Neural progenitor cell (in vitro differentiated cells): ENCODE measurements around the gene LIN9. TPM values are rescaled to one million over a fixed set of nuclear protein-coding genes. Genes with fewer than 3 reads are reported as not detected.

Source experiments
- DNase-seq: peaks from one replicate; pipeline ENCODE4 v3.0.0-alpha.2; 2016; ENCODE audit warnings: low spot score
- H2AFZ ChIP-seq: fragments of 200-600 bp; sonication (generic); replicated peaks from 2 replicates; pipeline ENCODE4 v1.6.1; 2016; ENCODE audit warnings: antibody characterized with exemption
- H3F3A ChIP-seq: fragments of 200-600 bp; sonication (generic); 2 replicates; pipeline ENCODE4 v1.6.1; 2016; ENCODE audit warnings: antibody characterized with exemption, low read depth
- H3K27ac ChIP-seq: fragments of 200-600 bp; sonication (generic); 2 replicates; pipeline ENCODE4 v1.5.1; 2016; ENCODE audit warnings: mild to moderate bottlenecking
- H3K27me3 ChIP-seq: fragments of 200-600 bp; sonication (generic); 2 replicates; pipeline ENCODE4 v1.6.1; 2016; ENCODE audit warnings: mild to moderate bottlenecking, moderate library complexity
- H3K36me3 ChIP-seq: fragments of 200-600 bp; sonication (generic); 2 replicates; pipeline ENCODE4 v1.5.1; 2016
- H3K4me1 ChIP-seq: fragments of 200-600 bp; sonication (generic); 2 replicates; pipeline ENCODE4 v1.6.1; 2016; ENCODE audit warnings: mixed run types
- H3K4me2 ChIP-seq: fragments of 200-600 bp; sonication (generic); 2 replicates; pipeline ENCODE4 v1.6.1; 2016
- H3K4me3 ChIP-seq: fragments of 200-600 bp; sonication (generic); 2 replicates; pipeline ENCODE4 v1.5.1; 2016
- H3K79me2 ChIP-seq: fragments of 200-600 bp; sonication (generic); 2 replicates; pipeline ENCODE4 v1.6.1; 2016; ENCODE audit warnings: low read depth
- H3K9ac ChIP-seq: fragments of 200-600 bp; sonication (generic); 2 replicates; pipeline ENCODE4 v1.6.1; 2016
- H3K9me3 ChIP-seq: fragments of 200-600 bp; sonication (generic); 2 replicates; pipeline ENCODE4 v1.5.1; 2016; ENCODE audit warnings: low read depth
- H4K20me1 ChIP-seq: fragments of 200-600 bp; sonication (generic); 2 replicates; pipeline ENCODE4 v1.6.1; 2016; ENCODE audit warnings: low read depth
- H3K27ac Mint-ChIP-seq: 3 replicates; pipeline ENCODE4 v1.8.0; 2021; ENCODE audit warnings: mixed read lengths
- H3K27me3 Mint-ChIP-seq: 2 replicates; pipeline ENCODE4 v1.8.0; 2022; ENCODE audit warnings: low read depth, mild to moderate bottlenecking, inconsistent platforms, moderate library complexity, mixed read lengths; ENCODE audit not compliant: insufficient read depth
- H3K36me3 Mint-ChIP-seq: 3 replicates; pipeline ENCODE4 v1.8.0; 2021; ENCODE audit warnings: mixed read lengths
- H3K4me1 Mint-ChIP-seq: 3 replicates; pipeline ENCODE4 v1.8.0; 2021; ENCODE audit warnings: mixed read lengths
- H3K4me3 Mint-ChIP-seq: 3 replicates; pipeline ENCODE4 v1.8.0; 2021; ENCODE audit warnings: mild to moderate bottlenecking, moderate library complexity, mixed read lengths
- H3K9me3 Mint-ChIP-seq: 3 replicates; pipeline ENCODE4 v1.8.0; 2020; ENCODE audit warnings: mixed read lengths
- EZH2 ChIP-seq: fragments of 200-600 bp; sonication (generic); IDR thresholded peaks from 2 replicates; pipeline ENCODE4 v1.6.1; 2017; ENCODE audit warnings: antibody characterized with exemption, mild to moderate bottlenecking, moderate library complexity
- EZH2phosphoT487 ChIP-seq: fragments of 200-600 bp; sonication (generic); IDR thresholded peaks from 2 replicates; pipeline ENCODE4 v1.6.1; 2017; ENCODE audit warnings: antibody characterized with exemption
- total RNA-seq: library from RNA; depleted of rRNA; stranded (reverse); fragments of >200 nt; gene quantifications from 2 replicates; pipeline ENCODE4 v1.2.3, GENCODE V29; 2015; ENCODE audit warnings: low replicate concordance
- TF ChIP-seq, protein P1 (sequence below): fragments of 200-600 bp; sonication (generic); IDR thresholded peaks from 2 replicates; pipeline ENCODE4 v1.5.1; 2017; ENCODE audit warnings: antibody characterized with exemption, mild to moderate bottlenecking

Gene LIN9
- total RNA-seq, 1 donor from 2014 or later, result 34.4 TPM

DNA sequence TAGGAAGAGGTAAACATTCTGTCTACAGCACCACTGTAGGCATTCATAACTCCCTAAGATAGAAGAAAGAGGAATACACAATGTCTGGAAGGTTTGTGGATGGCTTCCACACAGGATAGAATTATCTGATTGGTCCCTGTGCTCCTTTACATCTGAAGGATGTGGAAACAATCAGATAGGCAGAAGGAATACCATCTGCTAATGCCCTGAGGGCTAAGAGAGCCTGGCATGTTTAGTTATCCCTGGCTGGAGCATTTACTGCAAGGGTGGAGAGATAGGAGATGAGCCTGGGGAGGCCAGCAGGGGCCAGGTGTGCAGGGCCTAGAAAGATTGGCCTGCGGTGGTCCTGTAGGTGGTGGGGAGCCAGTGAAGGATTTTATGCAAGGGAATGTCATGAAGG lies 113.8 kb downstream of the LIN9 start:
- Mint-ChIP-seq H3K27ac (no peak overlapping the region), H3K36me3 (no peaks in the 10 kb centered on the region), H3K4me1 (peaks cover 3% of the 10 kb centered on the region), H3K9me3 (no peaks in the 10 kb centered on the region), H3K4me3 (no peak overlapping the region), H3K27me3 (no peaks in the 10 kb centered on the region)
- no peak overlapping the region for H3K27ac ChIP-seq
- no peak for TF ChIP-seq EZH2
- no peak for TF ChIP-seq EZH2phosphoT487
- TF ChIP-seq, protein P1, sequence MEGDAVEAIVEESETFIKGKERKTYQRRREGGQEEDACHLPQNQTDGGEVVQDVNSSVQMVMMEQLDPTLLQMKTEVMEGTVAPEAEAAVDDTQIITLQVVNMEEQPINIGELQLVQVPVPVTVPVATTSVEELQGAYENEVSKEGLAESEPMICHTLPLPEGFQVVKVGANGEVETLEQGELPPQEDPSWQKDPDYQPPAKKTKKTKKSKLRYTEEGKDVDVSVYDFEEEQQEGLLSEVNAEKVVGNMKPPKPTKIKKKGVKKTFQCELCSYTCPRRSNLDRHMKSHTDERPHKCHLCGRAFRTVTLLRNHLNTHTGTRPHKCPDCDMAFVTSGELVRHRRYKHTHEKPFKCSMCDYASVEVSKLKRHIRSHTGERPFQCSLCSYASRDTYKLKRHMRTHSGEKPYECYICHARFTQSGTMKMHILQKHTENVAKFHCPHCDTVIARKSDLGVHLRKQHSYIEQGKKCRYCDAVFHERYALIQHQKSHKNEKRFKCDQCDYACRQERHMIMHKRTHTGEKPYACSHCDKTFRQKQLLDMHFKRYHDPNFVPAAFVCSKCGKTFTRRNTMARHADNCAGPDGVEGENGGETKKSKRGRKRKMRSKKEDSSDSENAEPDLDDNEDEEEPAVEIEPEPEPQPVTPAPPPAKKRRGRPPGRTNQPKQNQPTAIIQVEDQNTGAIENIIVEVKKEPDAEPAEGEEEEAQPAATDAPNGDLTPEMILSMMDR, result no peak
- no peaks in the 10 kb centered on the region for H3K9me3 ChIP-seq
- no peaks in the 10 kb centered on the region for H3K4me1 ChIP-seq
- DNase-seq, result no peak
- H4K20me1 ChIP-seq, result no peaks in the 10 kb centered on the region
- H3K4me2 ChIP-seq, result no peak overlapping the region
- H3K36me3 ChIP-seq, result no peaks in the 10 kb centered on the region
- H3K4me3 ChIP-seq, result no peak overlapping the region
- H3K9ac ChIP-seq, result no peak overlapping the region
- no peaks in the 10 kb centered on the region for H3F3A ChIP-seq
- no peaks in the 10 kb centered on the region for H3K79me2 ChIP-seq
- no peaks in the 10 kb centered on the region for H3K27me3 ChIP-seq
- H2AFZ ChIP-seq, result no peak overlapping the region

- H3K27me3 Mint-ChIP-seq, result peaks cover 2% of the 10 kb centered on the region
- Histone ChIP-seq H3K4me3 (peak overlapping the region; percentile 78), H3K9ac (no peak overlapping the region), H3K4me2 (peak overlapping the region; percentile 97), H3K27me3 (no peaks in the 10 kb centered on the region), H2AFZ (peak overlapping the region; percentile 92), H3K4me1 (peaks cover 15% of the 10 kb centered on the region), H3K36me3 (no peaks in the 10 kb centered on the region), H3K27ac (no peak overlapping the region), H3K9me3 (no peaks in the 10 kb centered on the region), H3F3A (peaks cover 15% of the 10 kb centered on the region), H3K79me2 (peaks cover 42% of the 10 kb centered on the region), H4K20me1 (peaks cover 26% of the 10 kb centered on the region)
- DNase-seq, result no peak
- peaks cover 25% of the 10 kb centered on the region for H3K4me1 Mint-ChIP-seq
- no peaks in the 10 kb centered on the region for H3K9me3 Mint-ChIP-seq
- H3K27ac Mint-ChIP-seq, result peak overlapping the region; percentile 29
- no peak for TF ChIP-seq EZH2phosphoT487
- no peak for TF ChIP-seq EZH2
- TF ChIP-seq, protein P1, result no peak
- peak overlapping the region; percentile 94 for H3K4me3 Mint-ChIP-seq
- peaks cover 4% of the 10 kb centered on the region for H3K36me3 Mint-ChIP-seq
Measured at GRCh38 chr1:226187380-226187779, 121.6 kb downstream of the LIN9 start.

GRCh38 chr1:226187019-226187322 lies 122.0 kb downstream of the LIN9 start:
- H3K4me3 ChIP-seq, result peak overlapping the region; percentile 78
- H2AFZ ChIP-seq, result peak overlapping the region; percentile 92
- peak overlapping the region; percentile 94 for H3K4me3 Mint-ChIP-seq
- DNase-seq, result no peak
- H3F3A ChIP-seq, result peaks cover 15% of the 10 kb centered on the region
- no peaks in the 10 kb centered on the region for H3K36me3 ChIP-seq
- H3K27ac ChIP-seq, result peak overlapping the region; percentile 51
- H3K36me3 Mint-ChIP-seq, result peaks cover 4% of the 10 kb centered on the region
- H3K4me2 ChIP-seq, result peak overlapping the region; percentile 97
- TF ChIP-seq EZH2phosphoT487 (no peak), EZH2 (no peak)
- TF ChIP-seq, protein P1, result no peak
- H3K27me3 Mint-ChIP-seq, result peaks cover 2% of the 10 kb centered on the region
- H3K27me3 ChIP-seq, result no peaks in the 10 kb centered on the region
- H3K9me3 Mint-ChIP-seq, result no peaks in the 10 kb centered on the region
- H4K20me1 ChIP-seq, result peaks cover 30% of the 10 kb centered on the region
- H3K4me1 ChIP-seq, result peaks cover 15% of the 10 kb centered on the region
- peak overlapping the region; percentile 29 for H3K27ac Mint-ChIP-seq
- peak overlapping the region; percentile 76 for H3K9ac ChIP-seq
- H3K79me2 ChIP-seq, result peaks cover 46% of the 10 kb centered on the region
- peaks cover 28% of the 10 kb centered on the region for H3K4me1 Mint-ChIP-seq
- H3K9me3 ChIP-seq, result no peaks in the 10 kb centered on the region
